Kasumi-1 (cell line): ENCODE measurements around the gene C2orf74.
"Not testable (repeated sequence)": the region's sequence is repeated elsewhere in the genome, so short reads cannot be mapped to it uniquely, and the experiment has no call there.

Experiments used
- DNase-seq, 2 experiments: peaks; one replicate each; lab custom pipeline; 2025; lab: John Stamatoyannopoulos, UW

Gene C2orf74

GRCh38 chr2:61175036-61175435 lies 13.0 kb downstream of the C2orf74 start:
- no peak for DNase-seq

GRCh38 chr2:61176755-61177726 lies 15.1 kb downstream of the C2orf74 start:
- DNase-seq, result peak; percentile 84 to 86

- peak; percentile 34 to 50 for DNase-seq
These were observed 15.9 kb downstream of the C2orf74 start for GRCh38 chr2:61177727-61178549.

- DNase-seq, result no peak
These were observed 16.9 kb downstream of the C2orf74 start for GRCh38 chr2:61178603-61179545.

- DNase-seq, result no peak
These were observed 18.0 kb downstream of the C2orf74 start for GRCh38 chr2:61179701-61180639.

- no peak for DNase-seq
These were observed 18.7 kb downstream of the C2orf74 start for GRCh38 chr2:61180686-61181085.

- no peak for DNase-seq
These were observed 19.5 kb downstream of the C2orf74 start for GRCh38 chr2:61181382-61182058.

GRCh38 chr2:61182059-61182383 lies 20.0 kb downstream of the C2orf74 start:
- no peak for DNase-seq

- no peak for DNase-seq
These were observed 21.8 kb downstream of the C2orf74 start for GRCh38 chr2:61183795-61184194.

GRCh38 chr2:61184263-61184662 lies 22.3 kb downstream of the C2orf74 start:
- no peak for DNase-seq

- no peak for DNase-seq
These were observed 23.3 kb downstream of the C2orf74 start for GRCh38 chr2:61185231-61185728.

- no peak for DNase-seq
These were observed 25.1 kb downstream of the C2orf74 start for GRCh38 chr2:61187085-61187484.

- peak; percentile 23 to 25 for DNase-seq
These were observed 31.9 kb downstream of the C2orf74 start for GRCh38 chr2:61193670-61194561.

GRCh38 chr2:61194646-61195045 lies 32.7 kb downstream of the C2orf74 start:
- not testable (repeated sequence) for DNase-seq

- DNase-seq, result no peak
These were observed 34.7 kb downstream of the C2orf74 start for GRCh38 chr2:61196671-61197070.

GRCh38 chr2:61205132-61205531 lies 43.1 kb downstream of the C2orf74 start:
- no peak for DNase-seq

- DNase-seq, result no peak
These were observed 48.5 kb downstream of the C2orf74 start for GRCh38 chr2:61210332-61210981.

- no peak for DNase-seq
These were observed 52.2 kb downstream of the C2orf74 start for GRCh38 chr2:61214171-61214570.
